IPS-20b (cell line): ENCODE results near the gene GALNT11.

ENCODE experiments used
- H3K27ac ChIP-seq: one replicate; pipeline ENCODE4 v1.5.1; 2013; ENCODE audit warnings: low read length
- H3K27me3 ChIP-seq: 2 replicates; pipeline ENCODE4 v1.6.1; 2013; ENCODE audit warnings: mild to moderate bottlenecking, low read length, inconsistent platforms; ENCODE audit not compliant: insufficient read depth
- H3K36me3 ChIP-seq: 2 replicates; pipeline ENCODE4 v1.6.1; 2013; ENCODE audit warnings: low read depth, mild to moderate bottlenecking, inconsistent platforms, low read length, moderate library complexity; ENCODE audit not compliant: insufficient read depth
- H3K4me1 ChIP-seq: 2 replicates; pipeline ENCODE4 v1.6.1; 2013; ENCODE audit warnings: mild to moderate bottlenecking, control low read depth, inconsistent platforms, low read length, moderate library complexity; ENCODE audit not compliant: insufficient read depth
- H3K4me3 ChIP-seq: 2 replicates; pipeline ENCODE4 v1.5.1; 2013; ENCODE audit warnings: mild to moderate bottlenecking, low read length, inconsistent platforms
- H3K9ac ChIP-seq: 2 replicates; pipeline ENCODE4 v1.6.1; 2013; ENCODE audit warnings: low read depth, mild to moderate bottlenecking, inconsistent platforms, low read length, moderate library complexity
- H3K9me3 ChIP-seq: 2 replicates; pipeline ENCODE4 v1.6.1; 2013; ENCODE audit warnings: mild to moderate bottlenecking, low read depth, low read length, inconsistent platforms; ENCODE audit not compliant: insufficient read depth

GALNT11 gene

GRCh38 chr7:152103066-152103465 lies 77.6 kb downstream of the GALNT11 start:
- Histone ChIP-seq H3K9ac (no peak overlapping the region), H3K27ac (no peak overlapping the region), H3K36me3 (peaks cover 13% of the 10 kb centered on the region), H3K4me3 (no peak overlapping the region), H3K9me3 (no peaks in the 10 kb centered on the region), H3K27me3 (no peaks in the 10 kb centered on the region), H3K4me1 (no peaks in the 10 kb centered on the region)

- Histone ChIP-seq H3K36me3 (peaks cover 13% of the 10 kb centered on the region), H3K4me1 (no peaks in the 10 kb centered on the region), H3K4me3 (no peak overlapping the region), H3K9ac (no peak overlapping the region), H3K27ac (no peak overlapping the region), H3K9me3 (no peaks in the 10 kb centered on the region), H3K27me3 (no peaks in the 10 kb centered on the region)
These were observed 78.2 kb downstream of the GALNT11 start for GRCh38 chr7:152103691-152104090.

GRCh38 chr7:152105205-152105604 lies 79.7 kb downstream of the GALNT11 start:
- Histone ChIP-seq H3K4me1 (no peaks in the 10 kb centered on the region), H3K9ac (no peak overlapping the region), H3K4me3 (no peak overlapping the region), H3K27me3 (no peaks in the 10 kb centered on the region), H3K9me3 (no peaks in the 10 kb centered on the region), H3K27ac (no peak overlapping the region), H3K36me3 (peaks cover 13% of the 10 kb centered on the region)

GRCh38 chr7:152106990-152107389 lies 81.5 kb downstream of the GALNT11 start:
- peaks cover 13% of the 10 kb centered on the region for H3K36me3 ChIP-seq
- H3K9me3 ChIP-seq, result no peaks in the 10 kb centered on the region
- H3K27me3 ChIP-seq, result no peaks in the 10 kb centered on the region
- H3K4me1 ChIP-seq, result no peaks in the 10 kb centered on the region
- H3K27ac ChIP-seq, result no peak overlapping the region
- H3K9ac ChIP-seq, result no peak overlapping the region
- no peak overlapping the region for H3K4me3 ChIP-seq

- Histone ChIP-seq H3K4me3 (no peak overlapping the region), H3K27ac (no peak overlapping the region), H3K4me1 (no peaks in the 10 kb centered on the region), H3K27me3 (no peaks in the 10 kb centered on the region), H3K9me3 (no peaks in the 10 kb centered on the region), H3K9ac (no peak overlapping the region), H3K36me3 (peaks cover 12% of the 10 kb centered on the region)
These were observed 82.5 kb downstream of the GALNT11 start for GRCh38 chr7:152107945-152108344.

- Histone ChIP-seq H3K27me3 (no peaks in the 10 kb centered on the region), H3K36me3 (peaks cover 12% of the 10 kb centered on the region), H3K9me3 (no peaks in the 10 kb centered on the region), H3K9ac (no peak overlapping the region), H3K4me1 (no peaks in the 10 kb centered on the region), H3K27ac (no peak overlapping the region), H3K4me3 (no peak overlapping the region)
These were observed 82.9 kb downstream of the GALNT11 start for GRCh38 chr7:152108359-152108758.

GRCh38 chr7:152112829-152113228 lies 87.4 kb downstream of the GALNT11 start:
- Histone ChIP-seq H3K36me3 (peaks cover 28% of the 10 kb centered on the region), H3K9me3 (no peaks in the 10 kb centered on the region), H3K9ac (no peak overlapping the region), H3K4me3 (no peak overlapping the region), H3K27ac (no peak overlapping the region), H3K4me1 (no peaks in the 10 kb centered on the region), H3K27me3 (no peaks in the 10 kb centered on the region)

GRCh38 chr7:152115021-152115718 lies 89.7 kb downstream of the GALNT11 start:
- H3K36me3 ChIP-seq, result peaks cover 51% of the 10 kb centered on the region
- no peaks in the 10 kb centered on the region for H3K27me3 ChIP-seq
- no peaks in the 10 kb centered on the region for H3K4me1 ChIP-seq
- no peak overlapping the region for H3K4me3 ChIP-seq
- H3K9me3 ChIP-seq, result no peaks in the 10 kb centered on the region
- H3K27ac ChIP-seq, result no peak overlapping the region
- no peak overlapping the region for H3K9ac ChIP-seq

GRCh38 chr7:152117356-152117755 lies 91.9 kb downstream of the GALNT11 start:
- Histone ChIP-seq H3K9ac (no peak overlapping the region), H3K9me3 (no peaks in the 10 kb centered on the region), H3K27ac (no peak overlapping the region), H3K4me3 (no peak overlapping the region), H3K4me1 (no peaks in the 10 kb centered on the region), H3K36me3 (peaks cover 71% of the 10 kb centered on the region), H3K27me3 (no peaks in the 10 kb centered on the region)

GRCh38 chr7:152120210-152120609 lies 94.7 kb downstream of the GALNT11 start:
- Histone ChIP-seq H3K27ac (no peak overlapping the region), H3K9ac (no peak overlapping the region), H3K4me1 (no peaks in the 10 kb centered on the region), H3K9me3 (no peaks in the 10 kb centered on the region), H3K36me3 (peaks cover 83% of the 10 kb centered on the region), H3K27me3 (no peaks in the 10 kb centered on the region), H3K4me3 (no peak overlapping the region)

- Histone ChIP-seq H3K4me3 (no peak overlapping the region), H3K27ac (no peak overlapping the region), H3K4me1 (no peaks in the 10 kb centered on the region), H3K36me3 (peaks cover 83% of the 10 kb centered on the region), H3K9ac (no peak overlapping the region), H3K27me3 (no peaks in the 10 kb centered on the region), H3K9me3 (no peaks in the 10 kb centered on the region)
These were observed 95.3 kb downstream of the GALNT11 start for GRCh38 chr7:152120776-152121175.

- Histone ChIP-seq H3K4me1 (no peaks in the 10 kb centered on the region), H3K27ac (no peak overlapping the region), H3K36me3 (peaks cover 84% of the 10 kb centered on the region), H3K27me3 (no peaks in the 10 kb centered on the region), H3K9ac (no peak overlapping the region), H3K4me3 (no peak overlapping the region), H3K9me3 (no peaks in the 10 kb centered on the region)
These were observed 96.0 kb downstream of the GALNT11 start for GRCh38 chr7:152121432-152121831.
